K562 (cell line): ENCODE results near the gene RPL10A. TPM values are rescaled to one million over a fixed set of nuclear protein-coding genes. Genes with fewer than 3 reads are reported as not detected.

Source experiments
- ATAC-seq: fragments of 200-7000 bp; cut with Tn5 transposase; 3 replicates; pipeline ENCODE4 v1.9.1; 2020; ENCODE audit warnings: moderate library complexity
- BruUV-seq: library from RNA; stranded (reverse); fragments of 400-500 nt; replicated peaks from 2 replicates; lab custom pipeline; 2021; lab: Mats Ljungman, UMichigan
- CTCF ChIA-PET: fragments of 300-600 bp; formaldehyde crosslinking; extraction: SDS; loops from one replicate; lab custom pipeline; 2021; ENCODE audit warnings: low intra/inter-chr PET ratio; lab: Yijun Ruan, JAX
- POLR2A ChIA-PET: fragments of 300-600, 350-650 bp; sonication (Branson Sonifier 250); formaldehyde crosslinking; extraction: SDS; loops from one replicate; lab custom pipeline; 2021; ENCODE audit warnings: antibody characterized with exemption, inconsistent platforms; lab: Yijun Ruan, JAX
- DNase-seq, 4 experiments: peaks; one replicate each; pipeline versions ENCODE4 v3.0.0 to v3.0.0-alpha.2; 2011 to 2018; ENCODE audit warnings: low spot score in 3 of 4, mixed read lengths in 3 of 4; ENCODE audit errors: extremely low read depth in 1 of 4
- FAIRE-seq: peaks from 2 replicates; lab custom pipeline; 2011; peaks lifted over from hg19 to GRCh38; lab: Jason Lieb, UNC
- H2AFZ ChIP-seq: 2 replicates; pipeline ENCODE4 v1.6.0; 2011; ENCODE audit warnings: low read depth, low read length, control low read depth, inconsistent platforms
- H3K27ac ChIP-seq: fragments of 200-600 bp; 3 replicates; pipeline ENCODE4 v1.8.0; 2011; ENCODE audit warnings: low read depth, mild to moderate bottlenecking, control low read depth, inconsistent platforms, low read length, moderate library complexity, mixed read lengths; ENCODE audit errors: extremely low read depth
- H3K27me3 ChIP-seq, 2 experiments: fragments of 300-600 bp in 1 of 2; 2 replicates in 1 of 2; 3 replicates in 1 of 2; pipeline versions ENCODE4 v1.6.0 to v1.8.0; 2011; ENCODE audit warnings: inconsistent platforms in 2 of 2, low read length in 2 of 2, mild to moderate bottlenecking in 1 of 2, mixed read lengths in 1 of 2, moderate library complexity in 1 of 2; ENCODE audit not compliant: control insufficient read depth in 2 of 2, insufficient read depth in 2 of 2
- H3K36me3 ChIP-seq: fragments of 300-600 bp; 3 replicates; pipeline ENCODE4 v1.8.0; 2011; ENCODE audit warnings: mild to moderate bottlenecking, low read length, inconsistent platforms; ENCODE audit not compliant: control insufficient read depth, insufficient read depth
- H3K4me1 ChIP-seq, 2 experiments: fragments of 200-600 bp in 1 of 2; replicated peaks in 1 of 2; 2 replicates in 1 of 2; 3 replicates in 1 of 2; pipeline versions ENCODE4 v1.5.1 to v1.8.0; 2011; ENCODE audit warnings: inconsistent platforms in 2 of 2, low read length in 2 of 2, mild to moderate bottlenecking in 1 of 2, mixed read lengths in 1 of 2, moderate library complexity in 1 of 2; ENCODE audit not compliant: control insufficient read depth in 2 of 2, insufficient read depth in 2 of 2
- H3K4me2 ChIP-seq: 2 replicates; pipeline ENCODE4 v1.6.1; 2011; ENCODE audit warnings: low read length, control low read depth, inconsistent platforms, mixed read lengths; ENCODE audit not compliant: insufficient read depth
- H3K4me3 ChIP-seq: fragments of 200-600 bp; sonication (generic), shearing (Covaris generic); 2 replicates; pipeline ENCODE4 v1.5.1; 2016; ENCODE audit warnings: control low read depth, inconsistent platforms
- H3K79me2 ChIP-seq: fragments of 200-600 bp; 3 replicates; pipeline ENCODE4 v1.8.0; 2011; ENCODE audit warnings: low read length, inconsistent platforms; ENCODE audit not compliant: control insufficient read depth, insufficient read depth
- H3K9ac ChIP-seq, 2 experiments: 2 replicates each; pipeline versions ENCODE4 v1.6.0 to v1.6.1; 2011; ENCODE audit warnings: low read depth in 2 of 2, low read length in 2 of 2, control low read depth in 1 of 2, inconsistent platforms in 1 of 2, mild to moderate bottlenecking in 1 of 2, mixed read lengths in 1 of 2; ENCODE audit not compliant: insufficient read depth in 1 of 2
- H3K9me1 ChIP-seq: one replicate; pipeline ENCODE4 v1.6.0; 2011; ENCODE audit warnings: inconsistent platforms, mild to moderate bottlenecking, low read length, moderate library complexity; ENCODE audit not compliant: control insufficient read depth, insufficient read depth
- H3K9me3 ChIP-seq: replicated peaks from 2 replicates; pipeline ENCODE4 v1.5.1; 2011; ENCODE audit warnings: low read depth, low read length, inconsistent platforms; ENCODE audit not compliant: control insufficient read depth, insufficient read depth
- H4K20me1 ChIP-seq: replicated peaks from 2 replicates; pipeline ENCODE4 v1.6.1; 2011; ENCODE audit warnings: low read length, inconsistent platforms, mixed read lengths; ENCODE audit not compliant: control insufficient read depth, insufficient read depth
- BHLHE40 ChIP-seq: IDR thresholded peaks from 2 replicates; pipeline ENCODE4 v1.6.1; 2011; ENCODE audit warnings: low read length, improper control_type of control experiment
- BRF1 ChIP-seq: IDR thresholded peaks from 3 replicates; pipeline ENCODE4 v1.6.1; 2011; ENCODE audit warnings: borderline replicate concordance, mild to moderate bottlenecking; ENCODE audit not compliant: insufficient read length; ENCODE audit errors: extremely low read depth
- CGGBP1 ChIP-seq: fragments of 250-450 bp; sonication (Bioruptor Pico); IDR thresholded peaks from 2 replicates; pipeline ENCODE4 v1.9.0; 2021; ENCODE audit warnings: mild to moderate bottlenecking
- HDAC1 ChIP-seq, 2 experiments: fragments of 450-650 bp; IDR thresholded peaks; 2 replicates each; pipeline ENCODE4 v1.6.1; 2016 to 2017; ENCODE audit warnings: inconsistent platforms in 1 of 2, mild to moderate bottlenecking in 1 of 2, moderate library complexity in 1 of 2
- KAT7 ChIP-seq: sonication (generic); formaldehyde crosslinking; IDR thresholded peaks from 2 replicates; pipeline ENCODE4 v1.8.0; 2022; ENCODE audit warnings: missing genetic modification reagents, mild to moderate bottlenecking, borderline replicate concordance
- MAZ ChIP-seq, 2 experiments: fragments of 450-650 bp in 1 of 2; sonication (generic) in 1 of 2; formaldehyde crosslinking; IDR thresholded peaks in 1 of 2; conservative IDR thresholded peaks in 1 of 2; 2 replicates each; pipeline versions ENCODE4 v1.4.0 to v1.5.0; 2020; ENCODE audit warnings: mild to moderate bottlenecking in 1 of 2, missing genetic modification reagents in 1 of 2
- MEIS2 ChIP-seq: fragments of 450-650 bp; IDR thresholded peaks from 2 replicates; pipeline ENCODE4 v1.6.1; 2014; ENCODE audit warnings: mild to moderate bottlenecking; ENCODE audit not compliant: partially characterized antibody
- MTF1 ChIP-seq: fragments of 250-450 bp; sonication (Bioruptor Pico); IDR thresholded peaks from 2 replicates; pipeline ENCODE4 v1.9.0; 2021; ENCODE audit warnings: moderate library complexity, mild to moderate bottlenecking, inconsistent platforms, borderline replicate concordance
- POLR2H ChIP-seq: IDR thresholded peaks from 2 replicates; pipeline ENCODE4 v1.6.1; 2016; ENCODE audit warnings: missing genetic modification characterization, low read depth, mild to moderate bottlenecking, control low read depth, missing compliant biosample characterization, moderate library complexity
- RHOXF2B ChIP-seq: fragments of 250-450 bp; sonication (Bioruptor Pico); conservative IDR thresholded peaks from 2 replicates; pipeline ENCODE4 v1.5.1; 2021
- SIRT6 ChIP-seq: IDR thresholded peaks from one replicate; pipeline ENCODE4 v1.6.1; 2012; ENCODE audit warnings: low read depth, mild to moderate bottlenecking, control low read depth, inconsistent platforms, low read length, moderate library complexity
- TFE3 ChIP-seq: fragments of 450-650 bp; formaldehyde crosslinking; IDR thresholded peaks from 2 replicates; pipeline ENCODE4 v1.4.0; 2020; ENCODE audit warnings: mild to moderate bottlenecking, mixed read lengths
- YY1 ChIP-seq, 3 experiments: IDR thresholded peaks; 2 replicates each; pipeline ENCODE4 v1.6.1; 2011; ENCODE audit warnings: low read length in 2 of 3, mild to moderate bottlenecking in 2 of 3, moderate library complexity in 2 of 3, borderline replicate concordance in 1 of 3, control low read depth in 1 of 3, low read depth in 1 of 3; ENCODE audit not compliant: insufficient read depth in 3 of 3, insufficient replicate concordance in 2 of 3, control insufficient read depth in 1 of 3, insufficient read length in 1 of 3; ENCODE audit errors: extremely low read depth in 1 of 3
- ZNF263 ChIP-seq: sonication (generic); formaldehyde crosslinking; IDR thresholded peaks from 2 replicates; pipeline ENCODE4 v1.8.0; 2022; ENCODE audit warnings: mild to moderate bottlenecking, missing genetic modification reagents, borderline replicate concordance
- ZNF316 ChIP-seq: fragments of 450-650 bp; IDR thresholded peaks from 2 replicates; pipeline ENCODE4 v1.6.1; 2016
- ZNF431 ChIP-seq: sonication (generic); formaldehyde crosslinking; IDR thresholded peaks from 2 replicates; pipeline ENCODE4 v1.8.0; 2022; ENCODE audit warnings: mild to moderate bottlenecking, missing genetic modification reagents
- WGBS: fragments of 100-300 bp; shearing (Covaris generic); methylation state at CpG from one replicate; pipeline ENCODE4 v1.1.6; 2016; ENCODE audit warnings: low coverage, mixed read lengths; ENCODE audit not compliant: insufficient coverage; ENCODE audit errors: missing lambda C conversion rate; 5-methylcytosine and 5-hydroxymethylcytosine counted together
- in situ Hi-C: fragments of 300-500 bp; cut with MboI; formaldehyde crosslinking; loops from 4 replicates; pipeline ENCODE4 v1.15.0; 2018; ENCODE audit warnings: inconsistent platforms, mixed read lengths
- intact Hi-C: fragments of 100-400 bp; cut with micrococcal nuclease; formaldehyde crosslinking; loops from 2 replicates; pipeline ENCODE4 v1.14.2; 2022
- polyA plus RNA-seq, 8 experiments: library from polyadenylated mRNA; depleted of rRNA in 4 of 8; stranded (reverse) in 5 of 8; unstranded in 3 of 8; fragments of >200 nt; fragmentation: Nextera tagmentation in 2 of 8; fragmentation: Illumina TruSeq in 1 of 8; extraction: Ambion mirVana in 2 of 8; extraction: Trizol in 1 of 8; gene quantifications; 2 replicates each; pipeline versions ENCODE4 v1.2.1 to v1.2.3, GENCODE V29; 2011 to 2014; ENCODE audit warnings: inconsistent platforms in 1 of 8, missing spikeins in 1 of 8
- total RNA-seq, 7 experiments: library from RNA; depleted of rRNA in 6 of 7; stranded (reverse); fragments of >200 nt in 6 of 7; fragmentation: Illumina TruSeq in 2 of 7; extraction: Trizol in 2 of 7; gene quantifications; 2 replicates each; pipeline versions ENCODE4 v1.2.1 to v1.2.3, GENCODE V29; 2011 to 2021; ENCODE audit warnings: low replicate concordance in 1 of 7

Gene RPL10A
- total and polyA plus RNA-seq, 9 of the 15 experiments (the other 6 are each of a cell fraction or from before 2014, with no cell fraction given) = 1,589 to 3,237 (median 2,116) TPM

- TF ChIP-seq CGGBP1 (CRISPR knock-in tag) (no peak), ZNF316 (no peak), ZNF431 (CRISPR knock-in tag) (no peak), MTF1 (no peak), RHOXF2B (CRISPR knock-in tag) (no peak), YY1 (IDR thresholded peaks at IDR 0.05; ENCODE audit: borderline replicate concordance in 1 of 3, control insufficient read depth in 1 of 3, extremely low read depth in 1 of 3, insufficient read depth in 3 of 3, insufficient read length in 1 of 3, insufficient replicate concordance in 2 of 3, low read depth in 1 of 3, low read length in 2 of 3) (peak in 1 of 3 experiments; percentile 8), HDAC1 (IDR thresholded peaks at IDR 0.05) (0 out of 4 replicates have a peak, but pooled peaks of 1 of the 2 experiments have one; percentile 38)
Observed at GRCh38 chr6:35469751-35470662, 1.8 kb downstream of the RPL10A start (continued).

GRCh38 chr6:35470663-35471120 is 2.5 kb downstream of the RPL10A start:
- Histone ChIP-seq H3K9ac (peak overlapping the region; percentile 99 to 100; a peak in 3 of 4 replicates), H3K36me3 (peaks cover 72% of the 10 kb centered on the region), H3K4me3 (peak overlapping the region; percentile 91), H3K27me3 (no peaks in the 10 kb centered on the region; a peak in 1 of 5 replicates), H2AFZ (no peak overlapping the region), H3K9me1 (no peaks in the 10 kb centered on the region), H4K20me1 (peaks cover 37% of the 10 kb centered on the region), H3K4me1 (peaks cover 23 to 32% of the 10 kb centered on the region in 2 experiments; a peak in 4 of 5 replicates), H3K79me2 (peaks cover 44% of the 10 kb centered on the region), H3K9me3 (0 out of 2 replicates have a peak, but pooled peaks cover 1% of the 10 kb centered on the region), H3K27ac (peak overlapping the region; percentile 47; the same call in 2 of the 3 replicates), H3K4me2 (peak overlapping the region; percentile 100)
- ATAC-seq = no peak
- DNase-seq = no peak
- intact Hi-C loops = no loop called here
- 16% methylated on average over 3 of the region's 3 CpGs for WGBS
- FAIRE-seq = no peak
- BruUV-seq = no TSS peak
- in situ Hi-C loops = no loop called here
- POLR2A ChIA-PET = interaction anchor here (0.6 to 7.6 kb wide), 14 partner anchors 12 to 266 kb away, joined by 3 to 167 read pairs (median 6); partner anchors contain the start of genes ARMC12, DEF6 and TEAD3
- CTCF ChIA-PET = no interaction called here
- TF ChIP-seq BRF1 (no peak), POLR2H (peak; percentile 38; the same call in 1 of the 2 replicates), ZNF263 (0 out of 2 replicates have a peak, but pooled peaks have one; percentile 4), KAT7 (peak; percentile 4; the same call in 1 of the 2 replicates), SIRT6 (peak; percentile 86), BHLHE40 (0 out of 2 replicates have a peak, but pooled peaks have one; percentile 1), TFE3 (CRISPR knock-in tag) (no peak), MEIS2 (peak; percentile 19), MAZ (CRISPR knock-in tag; conservative IDR thresholded peaks at IDR 0.05 in 1 of 2, IDR thresholded peaks at IDR 0.05 in 1 of 2) (0 out of 4 replicates have a peak, but pooled peaks of 1 of the 2 experiments have one; percentile 23)
